GM18526 (cell line): ENCODE results near the gene CNOT1.

ENCODE experiments used
- POLR2A ChIP-seq: IDR thresholded peaks from 3 replicates; pipeline ENCODE4 v1.6.1; 2011; ENCODE audit not compliant: insufficient read length; ENCODE audit errors: extremely low read depth

The CNOT1 gene

DNA sequence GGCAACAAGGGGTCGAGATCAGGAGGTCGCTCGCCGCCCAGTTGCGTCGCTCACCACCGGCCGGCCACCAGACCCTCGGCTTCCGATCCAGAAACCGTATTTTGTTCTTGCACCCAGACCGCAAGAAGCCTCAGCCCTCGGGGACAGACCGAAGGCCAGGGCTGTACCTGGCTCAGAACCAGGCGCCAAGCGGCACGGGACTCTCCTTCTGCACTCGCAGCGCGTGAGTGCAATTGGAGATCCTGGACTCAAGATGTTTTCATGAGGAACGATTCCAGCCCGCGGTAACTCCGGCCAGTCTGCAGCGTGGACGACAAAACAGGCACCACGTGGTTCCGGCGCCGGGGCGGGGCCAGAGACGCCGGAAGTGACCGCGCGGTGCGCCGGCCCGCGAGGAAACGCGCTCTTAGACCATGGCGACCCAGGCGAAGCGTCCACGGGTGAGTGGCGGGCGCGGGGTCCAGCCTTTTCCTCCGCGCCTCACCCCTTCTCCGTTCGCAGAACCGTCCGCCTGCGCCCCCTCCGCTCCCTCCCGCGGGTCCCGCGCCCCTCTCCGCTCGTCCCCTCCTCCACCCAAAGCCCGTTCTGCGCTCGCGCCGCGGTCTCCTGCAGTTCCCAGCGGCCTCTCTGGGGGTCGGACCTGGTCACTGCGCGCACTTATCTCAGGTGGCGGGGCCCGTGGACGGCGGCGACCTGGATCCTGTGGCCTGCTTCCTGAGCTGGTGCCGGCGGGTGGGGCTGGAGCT is 114.3 kb downstream of the CNOT1 start, which contains the start of gene SETD6:
TSS of gene SETD6 (plus strand) at position 393 of the 746 bp plus-strand sequence. CDS start at position 414, 21 bp downstream.
- TF ChIP-seq POLR2A = peak; percentile 68

DNA sequence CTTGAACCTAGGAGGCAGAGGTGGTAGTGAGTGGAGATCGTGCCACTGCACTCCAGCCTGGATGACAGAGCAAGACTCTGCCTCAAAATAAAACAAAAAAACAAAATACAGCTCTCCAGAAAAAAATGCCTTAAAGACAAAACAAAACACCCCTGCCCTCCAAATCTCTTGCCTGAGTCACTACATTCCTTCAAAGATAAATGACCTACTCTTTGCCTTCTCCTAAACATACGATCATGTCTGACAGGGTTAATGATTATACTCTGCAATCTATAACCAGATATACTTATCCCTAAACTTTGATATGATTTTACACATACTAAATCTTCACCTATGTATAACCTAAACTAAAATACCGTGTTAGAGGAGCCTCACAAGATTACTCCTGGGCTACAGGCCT is 115.8 kb downstream of the CNOT1 start:
- no peak for TF ChIP-seq POLR2A

GRCh38 chr16:58511933-58512815 is 117.5 kb downstream of the CNOT1 start:
- TF ChIP-seq POLR2A = no peak

- no peak for TF ChIP-seq POLR2A
These were observed 118.6 kb downstream of the CNOT1 start for GRCh38 chr16:58510776-58511628.

GRCh38 chr16:58510097-58510775 is 119.4 kb downstream of the CNOT1 start:
- TF ChIP-seq POLR2A = no peak

GRCh38 chr16:58509256-58510096 is 120.2 kb downstream of the CNOT1 start:
- TF ChIP-seq POLR2A = no peak

DNA sequence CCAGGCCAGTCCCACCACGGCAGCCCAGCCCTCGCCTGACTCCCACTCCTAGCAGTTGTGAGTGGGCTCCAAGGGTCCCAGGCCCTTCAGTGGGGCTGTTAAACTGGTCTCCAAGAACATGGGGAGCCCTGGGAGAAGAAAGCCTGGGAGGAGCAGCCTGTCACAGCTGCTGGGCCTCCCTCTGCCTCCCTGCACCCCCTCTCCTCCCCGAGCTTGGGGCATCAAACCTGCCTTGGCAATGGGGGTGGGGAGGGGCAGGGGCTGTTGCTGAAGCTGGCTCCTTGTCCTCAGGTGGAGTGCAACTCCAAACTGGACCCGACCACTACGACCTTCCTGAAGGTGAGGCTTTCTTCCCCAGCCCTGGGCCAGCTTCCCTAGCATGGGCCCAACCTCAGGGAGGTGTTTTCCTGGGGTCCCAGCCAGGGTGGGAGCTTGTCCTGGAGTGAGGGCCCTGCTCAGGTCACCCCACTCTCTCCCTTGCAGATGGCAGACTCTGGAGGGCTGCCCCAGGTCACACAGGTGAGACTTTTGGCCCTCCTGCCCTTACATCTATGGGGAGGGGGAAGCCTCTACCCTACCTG is 120.9 kb downstream of the CNOT1 start:
- TF ChIP-seq POLR2A = no peak

GRCh38 chr16:58507963-58508670 is 121.5 kb downstream of the CNOT1 start:
- TF ChIP-seq POLR2A = no peak

DNA sequence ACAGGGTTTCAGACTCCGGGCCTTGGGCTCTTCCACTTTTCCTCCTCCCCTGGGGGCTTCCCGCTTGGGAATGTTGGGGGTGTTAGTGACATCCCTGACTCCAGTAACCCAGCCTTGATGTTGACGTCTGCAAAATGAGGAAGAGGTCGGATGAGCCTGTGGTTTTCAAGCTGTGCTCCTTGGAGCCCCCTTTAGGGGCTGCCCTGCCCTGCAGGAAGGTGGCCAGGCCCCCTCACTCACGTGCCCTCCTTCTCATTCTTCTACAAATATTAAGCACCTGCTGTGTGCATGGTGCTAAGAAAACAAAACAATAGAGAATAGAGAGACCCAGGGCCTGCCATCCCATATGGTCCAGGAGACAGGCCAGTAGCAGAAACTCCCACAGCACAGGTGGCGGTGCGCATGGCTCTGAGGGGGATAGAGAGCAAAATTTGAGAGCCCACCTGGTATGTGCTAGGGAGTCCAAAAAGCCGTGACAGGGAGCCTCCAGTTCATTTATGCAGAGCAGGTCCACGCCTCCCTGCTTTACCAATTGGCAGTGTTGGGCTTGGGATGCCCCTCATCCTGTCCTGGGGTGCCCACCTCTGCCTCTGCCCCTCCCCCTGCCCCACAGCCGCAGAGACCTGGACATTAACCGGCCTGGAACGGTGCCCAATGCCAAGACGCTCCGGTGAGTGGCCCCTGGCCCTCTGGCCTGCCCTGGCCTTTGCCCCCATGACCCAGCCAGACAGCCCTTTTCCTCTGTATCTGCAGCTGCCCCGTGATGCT is 122.2 kb downstream of the CNOT1 start:
- TF ChIP-seq POLR2A = no peak

DNA sequence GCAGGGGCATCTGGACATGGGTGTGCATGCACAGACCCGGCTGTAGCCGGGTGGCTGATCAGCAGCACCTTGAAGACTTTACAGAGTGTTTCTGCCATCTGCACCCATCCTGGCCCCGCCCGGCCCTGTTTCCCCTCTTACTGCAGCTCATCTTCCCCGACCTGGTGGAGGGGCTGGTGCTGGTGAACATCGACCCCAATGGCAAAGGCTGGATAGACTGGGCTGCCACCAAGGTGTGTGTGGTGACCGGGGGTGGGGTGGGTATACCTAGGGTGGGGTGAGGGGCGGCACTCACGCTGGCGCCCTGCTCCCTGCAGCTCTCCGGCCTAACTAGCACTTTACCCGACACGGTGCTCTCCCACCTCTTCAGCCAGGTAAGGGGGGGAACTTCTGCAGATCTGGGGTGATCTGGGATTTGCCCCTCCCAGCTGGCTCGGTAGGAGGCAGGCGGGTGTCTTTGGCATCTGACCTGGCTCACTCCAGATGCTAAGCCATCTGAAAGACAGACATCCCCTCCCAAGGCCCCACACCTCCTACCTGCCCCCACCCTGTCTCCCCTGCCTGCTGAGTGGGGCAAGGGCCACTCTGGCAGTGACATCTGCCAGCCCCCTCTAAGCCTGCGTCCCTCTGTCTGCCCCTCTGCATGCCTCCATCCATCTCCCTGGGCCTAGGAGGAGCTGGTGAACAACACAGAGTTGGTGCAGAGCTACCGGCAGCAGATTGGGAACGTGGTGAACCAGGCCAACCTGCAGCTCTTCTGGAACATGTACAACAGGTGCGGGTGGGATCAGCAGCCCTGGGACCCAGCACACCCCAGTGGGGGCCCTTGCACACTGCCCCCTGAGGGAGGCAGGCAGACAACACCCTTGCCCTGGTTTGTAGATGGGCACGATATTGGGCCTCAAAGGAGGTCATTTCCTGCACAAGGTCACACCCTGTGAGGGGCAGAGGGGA is 123.1 kb downstream of the CNOT1 start:
- no peak for TF ChIP-seq POLR2A
